Body of pancreas (tissue), 4 donors: ENCODE data around the gene BBOX1.

Experiments used
- POLR2A ChIP-seq, 3 donors: fragments of 450-650 bp; IDR thresholded peaks; one replicate each; pipeline ENCODE4 v1.6.1; 2016; ENCODE audit warnings: antibody characterized with exemption in 3 of 3, mild to moderate bottlenecking in 2 of 3
- TF ChIP-seq, protein P1 (sequence below), 7 experiments: fragments of 450-650 bp in 4 of 7; fragments of 200-600 bp in 3 of 7; sonication (generic) in 3 of 7; IDR thresholded peaks; one replicate each; pipeline ENCODE4 v1.5.1; 2016 to 2019; ENCODE audit warnings: antibody characterized with exemption in 7 of 7

DNA sequence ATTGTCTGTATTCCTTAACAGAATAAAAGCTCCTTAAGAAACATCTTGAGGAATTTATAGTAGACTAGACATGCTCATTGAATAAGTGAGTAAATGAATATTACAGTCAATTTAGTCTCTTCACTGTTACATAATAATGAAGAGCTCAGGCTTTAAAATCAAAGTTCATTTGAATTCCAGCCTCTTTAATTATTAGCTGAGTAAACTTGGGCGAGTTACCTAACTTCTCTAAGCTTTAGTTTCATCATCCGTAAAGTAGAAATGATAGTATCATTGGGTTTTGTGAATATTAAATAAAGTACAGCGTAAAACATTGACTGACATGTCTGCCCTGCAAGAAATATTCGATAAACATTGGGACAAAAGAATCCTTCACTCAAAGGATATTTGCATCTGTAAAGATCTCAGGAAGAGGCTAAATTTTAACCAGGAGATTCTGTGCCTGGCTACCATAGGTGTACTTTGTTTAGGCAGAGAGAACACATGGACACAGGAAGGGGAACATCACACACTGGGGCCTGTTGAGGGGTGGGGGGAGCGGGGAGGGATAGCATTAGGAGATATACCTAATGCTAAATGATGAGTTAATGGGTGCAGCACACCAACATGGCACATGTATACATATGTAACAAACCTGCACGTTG is 15.2 kb upstream of the BBOX1 start:
- TF ChIP-seq, protein P1, sequence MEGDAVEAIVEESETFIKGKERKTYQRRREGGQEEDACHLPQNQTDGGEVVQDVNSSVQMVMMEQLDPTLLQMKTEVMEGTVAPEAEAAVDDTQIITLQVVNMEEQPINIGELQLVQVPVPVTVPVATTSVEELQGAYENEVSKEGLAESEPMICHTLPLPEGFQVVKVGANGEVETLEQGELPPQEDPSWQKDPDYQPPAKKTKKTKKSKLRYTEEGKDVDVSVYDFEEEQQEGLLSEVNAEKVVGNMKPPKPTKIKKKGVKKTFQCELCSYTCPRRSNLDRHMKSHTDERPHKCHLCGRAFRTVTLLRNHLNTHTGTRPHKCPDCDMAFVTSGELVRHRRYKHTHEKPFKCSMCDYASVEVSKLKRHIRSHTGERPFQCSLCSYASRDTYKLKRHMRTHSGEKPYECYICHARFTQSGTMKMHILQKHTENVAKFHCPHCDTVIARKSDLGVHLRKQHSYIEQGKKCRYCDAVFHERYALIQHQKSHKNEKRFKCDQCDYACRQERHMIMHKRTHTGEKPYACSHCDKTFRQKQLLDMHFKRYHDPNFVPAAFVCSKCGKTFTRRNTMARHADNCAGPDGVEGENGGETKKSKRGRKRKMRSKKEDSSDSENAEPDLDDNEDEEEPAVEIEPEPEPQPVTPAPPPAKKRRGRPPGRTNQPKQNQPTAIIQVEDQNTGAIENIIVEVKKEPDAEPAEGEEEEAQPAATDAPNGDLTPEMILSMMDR (IDR thresholded peaks at IDR 0.05): no peak
- no peak for TF ChIP-seq POLR2A (IDR thresholded peaks at IDR 0.05)
